ENCODE results near the gene CRYBB1. TPM values are rescaled to one million over a fixed set of nuclear protein-coding genes. Genes with fewer than 3 reads are reported as not detected.

The CRYBB1 gene
- polyA plus RNA-seq, 1 of the 3 experiments (the other 2 are of a cell fraction) = 0.05 TPM

- Histone ChIP-seq H4K20me1 (ENCODE audit: insufficient read depth) (no peaks in the 10 kb centered on the region; the same call in 1 of the 2 replicates), H3K4me3 (ENCODE audit: low read depth in 2 of 2, low read length in 1 of 2) (no peak overlapping the region), H3K9me3 (no peaks in the 10 kb centered on the region), H3K4me2 (no peak overlapping the region), H3K79me2 (ENCODE audit: insufficient read depth) (peaks cover 38% of the 10 kb centered on the region), H3K36me3 (replicated peaks in 1 of 2; ENCODE audit: control insufficient read depth in 1 of 2, insufficient read depth in 2 of 2, low read length in 1 of 2) (peaks cover 0 to 5% of the 10 kb centered on the region in 2 experiments), H3K9me2 (no peaks in the 10 kb centered on the region), H3F3A (replicated peaks; ENCODE audit: insufficient read depth) (peaks cover 20% of the 10 kb centered on the region), H3K27ac (ENCODE audit: low read depth in 2 of 2, low read length in 1 of 2) (no peak overlapping the region), H3K4me1 (ENCODE audit: control insufficient read depth in 1 of 2, insufficient read depth in 2 of 2, low read depth in 1 of 2, low read length in 1 of 2) (peaks cover 10 to 17% of the 10 kb centered on the region in 2 experiments; a peak in 3 of 4 replicates), H3K9ac (no peak overlapping the region), H2AFZ (ENCODE audit: low read depth) (no peak overlapping the region), H3K27me3 (ENCODE audit: insufficient read depth) (no peaks in the 10 kb centered on the region)
- 94% methylated on average over 4 of the region's 4 CpGs for WGBS (ENCODE audit: low lambda C conversion rate)
- TF ChIP-seq SIN3A (IDR thresholded peaks at IDR 0.05; ENCODE audit: borderline replicate concordance, low read depth, low read length) = no peak
- no peak for TF ChIP-seq RXRA (IDR thresholded peaks at IDR 0.05; ENCODE audit: borderline replicate concordance, low read depth)
- no peak for TF ChIP-seq TCF12 (IDR thresholded peaks at IDR 0.05)
- TF ChIP-seq MEF2A (IDR thresholded peaks at IDR 0.05; ENCODE audit: borderline replicate concordance, low read depth) = no peak
- TF ChIP-seq, protein P1, sequence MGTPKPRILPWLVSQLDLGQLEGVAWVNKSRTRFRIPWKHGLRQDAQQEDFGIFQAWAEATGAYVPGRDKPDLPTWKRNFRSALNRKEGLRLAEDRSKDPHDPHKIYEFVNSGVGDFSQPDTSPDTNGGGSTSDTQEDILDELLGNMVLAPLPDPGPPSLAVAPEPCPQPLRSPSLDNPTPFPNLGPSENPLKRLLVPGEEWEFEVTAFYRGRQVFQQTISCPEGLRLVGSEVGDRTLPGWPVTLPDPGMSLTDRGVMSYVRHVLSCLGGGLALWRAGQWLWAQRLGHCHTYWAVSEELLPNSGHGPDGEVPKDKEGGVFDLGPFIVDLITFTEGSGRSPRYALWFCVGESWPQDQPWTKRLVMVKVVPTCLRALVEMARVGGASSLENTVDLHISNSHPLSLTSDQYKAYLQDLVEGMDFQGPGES (IDR thresholded peaks at IDR 0.05; ENCODE audit: low read depth, low read length) = no peak
- no peak for TF ChIP-seq CHD2 (IDR thresholded peaks at IDR 0.05; ENCODE audit: low read length, partially characterized antibody)
- no peak for TF ChIP-seq NRF1 (IDR thresholded peaks at IDR 0.05; ENCODE audit: low read depth, low read length)
- no peak for TF ChIP-seq SMC3 (IDR thresholded peaks at IDR 0.05; ENCODE audit: low read depth, low read length)
- TF ChIP-seq POLR2AphosphoS5 (IDR thresholded peaks at IDR 0.05; ENCODE audit: low read depth, low read length) = no peak
- TF ChIP-seq, protein P2, sequence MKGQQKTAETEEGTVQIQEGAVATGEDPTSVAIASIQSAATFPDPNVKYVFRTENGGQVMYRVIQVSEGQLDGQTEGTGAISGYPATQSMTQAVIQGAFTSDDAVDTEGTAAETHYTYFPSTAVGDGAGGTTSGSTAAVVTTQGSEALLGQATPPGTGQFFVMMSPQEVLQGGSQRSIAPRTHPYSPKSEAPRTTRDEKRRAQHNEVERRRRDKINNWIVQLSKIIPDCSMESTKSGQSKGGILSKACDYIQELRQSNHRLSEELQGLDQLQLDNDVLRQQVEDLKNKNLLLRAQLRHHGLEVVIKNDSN (IDR thresholded peaks at IDR 0.05; ENCODE audit: borderline replicate concordance, low read depth) = no peak
- TF ChIP-seq FOXM1 (IDR thresholded peaks at IDR 0.05; ENCODE audit: low read depth) = no peak
- TF ChIP-seq RFX5 (IDR thresholded peaks at IDR 0.05; ENCODE audit: low read length) = no peak
- TF ChIP-seq ELF1 (IDR thresholded peaks at IDR 0.05) = no peak
- no peak for TF ChIP-seq NFIC (IDR thresholded peaks at IDR 0.05; ENCODE audit: borderline replicate concordance)
- no peak for TF ChIP-seq GABPA (IDR thresholded peaks at IDR 0.05; ENCODE audit: low read depth)
- TF ChIP-seq GATA2 (CRISPR knock-in tag; IDR thresholded peaks at IDR 0.05) = no peak
- ChIA-PET POLR2A (no interaction called here), CTCF (interaction anchor here (0.6 to 1.1 kb wide), 2 partner anchors 29 to 198 kb away, joined by 3 to 4 read pairs; no protein-coding TSS in a partner anchor)
- DNase-seq = no peak
Observed at GRCh38 chr22:26587991-26588613, 29.7 kb downstream of the CRYBB1 start.
